ENCODE data around the gene SERGEF. TPM values are rescaled to one million over a fixed set of nuclear protein-coding genes. Genes with fewer than 3 reads are reported as not detected.

SERGEF gene
- polyA plus RNA-seq, 1 of the 3 experiments (the other 2 are of a cell fraction): 23.1 TPM

DNA sequence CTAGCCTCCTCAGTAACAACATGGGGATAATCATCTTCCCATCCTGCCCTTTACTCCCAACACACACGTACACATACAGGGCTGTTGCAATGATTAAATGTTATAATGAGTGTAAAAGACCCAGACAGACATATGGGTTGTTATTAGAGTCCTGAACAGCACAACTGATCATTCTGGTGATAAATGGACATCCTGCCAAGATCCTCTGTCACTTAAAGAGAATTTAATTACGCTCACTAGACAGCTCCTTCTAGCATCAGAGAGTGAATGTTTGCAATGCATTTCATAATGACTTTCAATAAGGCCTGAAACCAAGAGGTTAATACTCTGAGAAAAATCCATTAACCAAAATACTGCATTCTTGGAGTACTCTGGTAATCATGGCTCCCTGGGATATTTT is 162.5 kb downstream of the SERGEF start:
- H2AFZ ChIP-seq (ENCODE audit: low read depth): no peak overlapping the region
- H3K36me3 ChIP-seq (replicated peaks in 1 of 2; ENCODE audit: control insufficient read depth in 1 of 2, insufficient read depth in 2 of 2, low read length in 1 of 2): no peaks in the 10 kb centered on the region
- H3F3A ChIP-seq (replicated peaks; ENCODE audit: insufficient read depth): peaks cover 4% of the 10 kb centered on the region
- peak overlapping the region in 1 of 2 experiments; percentile 51; a peak in 2 of 4 replicates for H3K27ac ChIP-seq (ENCODE audit: low read depth in 2 of 2, low read length in 1 of 2)
- TF ChIP-seq GATA2 (CRISPR knock-in tag; IDR thresholded peaks at IDR 0.05) (peak; percentile 47; the same call in 1 of the 2 replicates), MXI1 (IDR thresholded peaks at IDR 0.05; ENCODE audit: low read depth, low read length) (no peak), RAD21 (IDR thresholded peaks at IDR 0.05; ENCODE audit: low read length) (no peak)
- no peak overlapping the region for H3K4me3 ChIP-seq (ENCODE audit: low read depth in 2 of 2, low read length in 1 of 2)
- H3K4me1 ChIP-seq (ENCODE audit: control insufficient read depth in 1 of 2, insufficient read depth in 2 of 2, low read depth in 1 of 2, low read length in 1 of 2): peaks cover 5 to 23% of the 10 kb centered on the region in 2 experiments; a peak in 3 of 4 replicates
- POLR2A ChIA-PET: no interaction called here
- H4K20me1 ChIP-seq (ENCODE audit: insufficient read depth): no peaks in the 10 kb centered on the region
- H3K9ac ChIP-seq: no peak overlapping the region
- H3K79me2 ChIP-seq (ENCODE audit: insufficient read depth): no peaks in the 10 kb centered on the region
- WGBS (ENCODE audit: low lambda C conversion rate): 89% methylated on average over 2 of the region's 2 CpGs
- H3K9me2 ChIP-seq: no peaks in the 10 kb centered on the region
- peak; percentile 24 for DNase-seq
- CTCF ChIA-PET: interaction anchor here (0.7 to 6.2 kb wide), 11 partner anchors 9 to 234 kb away, joined by 3 to 50 read pairs (median 4); partner anchors contain the start of gene KCNC1
- no peak overlapping the region for H3K4me2 ChIP-seq
- no peaks in the 10 kb centered on the region for H3K9me3 ChIP-seq
- no peaks in the 10 kb centered on the region for H3K27me3 ChIP-seq (ENCODE audit: insufficient read depth)

DNA sequence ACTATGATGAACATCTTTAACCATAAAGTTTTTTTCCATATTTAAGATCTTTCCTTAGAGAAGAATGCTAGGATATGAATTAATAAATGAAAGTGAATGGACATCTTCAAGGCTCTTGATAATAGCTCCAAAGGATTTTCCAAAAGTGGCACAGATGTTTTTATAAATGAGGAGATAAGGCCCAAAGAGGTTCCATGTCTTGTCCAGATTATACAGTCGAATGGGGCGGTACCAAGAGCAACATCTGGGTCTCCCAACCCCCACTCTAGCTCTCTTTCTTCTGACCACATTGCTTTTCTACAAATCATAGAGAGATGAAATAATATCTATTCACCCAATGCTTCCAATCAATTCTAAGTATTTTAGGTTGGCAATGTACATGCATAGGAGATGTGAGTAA is 164.1 kb downstream of the SERGEF start:
- no peaks in the 10 kb centered on the region for H3K79me2 ChIP-seq (ENCODE audit: insufficient read depth)
- no peaks in the 10 kb centered on the region for H3K9me2 ChIP-seq
- TF ChIP-seq RAD21 (IDR thresholded peaks at IDR 0.05; ENCODE audit: low read length) (no peak), TCF12 (IDR thresholded peaks at IDR 0.05) (no peak), ELF1 (IDR thresholded peaks at IDR 0.05) (no peak), RXRA (IDR thresholded peaks at IDR 0.05; ENCODE audit: borderline replicate concordance, low read depth) (no peak), FOSL2 (IDR thresholded peaks at IDR 0.05; ENCODE audit: borderline replicate concordance, low read depth) (no peak), NRF1 (IDR thresholded peaks at IDR 0.05; ENCODE audit: low read depth, low read length) (no peak), MEF2A (IDR thresholded peaks at IDR 0.05; ENCODE audit: borderline replicate concordance, low read depth) (no peak), JUND (IDR thresholded peaks at IDR 0.05) (no peak), CHD2 (IDR thresholded peaks at IDR 0.05; ENCODE audit: low read length, partially characterized antibody) (no peak), FOXM1 (IDR thresholded peaks at IDR 0.05; ENCODE audit: low read depth) (no peak), YY1 (IDR thresholded peaks at IDR 0.05; ENCODE audit: low read depth) (no peak)
- TF ChIP-seq, protein P1, sequence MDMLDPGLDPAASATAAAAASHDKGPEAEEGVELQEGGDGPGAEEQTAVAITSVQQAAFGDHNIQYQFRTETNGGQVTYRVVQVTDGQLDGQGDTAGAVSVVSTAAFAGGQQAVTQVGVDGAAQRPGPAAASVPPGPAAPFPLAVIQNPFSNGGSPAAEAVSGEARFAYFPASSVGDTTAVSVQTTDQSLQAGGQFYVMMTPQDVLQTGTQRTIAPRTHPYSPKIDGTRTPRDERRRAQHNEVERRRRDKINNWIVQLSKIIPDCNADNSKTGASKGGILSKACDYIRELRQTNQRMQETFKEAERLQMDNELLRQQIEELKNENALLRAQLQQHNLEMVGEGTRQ (IDR thresholded peaks at IDR 0.05; ENCODE audit: borderline replicate concordance, low read depth, low read length): no peak
- TF ChIP-seq, protein P2, sequence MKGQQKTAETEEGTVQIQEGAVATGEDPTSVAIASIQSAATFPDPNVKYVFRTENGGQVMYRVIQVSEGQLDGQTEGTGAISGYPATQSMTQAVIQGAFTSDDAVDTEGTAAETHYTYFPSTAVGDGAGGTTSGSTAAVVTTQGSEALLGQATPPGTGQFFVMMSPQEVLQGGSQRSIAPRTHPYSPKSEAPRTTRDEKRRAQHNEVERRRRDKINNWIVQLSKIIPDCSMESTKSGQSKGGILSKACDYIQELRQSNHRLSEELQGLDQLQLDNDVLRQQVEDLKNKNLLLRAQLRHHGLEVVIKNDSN (IDR thresholded peaks at IDR 0.05; ENCODE audit: borderline replicate concordance, low read depth): no peak
- TF ChIP-seq, protein P3, sequence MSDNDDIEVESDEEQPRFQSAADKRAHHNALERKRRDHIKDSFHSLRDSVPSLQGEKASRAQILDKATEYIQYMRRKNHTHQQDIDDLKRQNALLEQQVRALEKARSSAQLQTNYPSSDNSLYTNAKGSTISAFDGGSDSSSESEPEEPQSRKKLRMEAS (IDR thresholded peaks at IDR 0.05; ENCODE audit: low read depth): no peak
- TF ChIP-seq, protein P4, sequence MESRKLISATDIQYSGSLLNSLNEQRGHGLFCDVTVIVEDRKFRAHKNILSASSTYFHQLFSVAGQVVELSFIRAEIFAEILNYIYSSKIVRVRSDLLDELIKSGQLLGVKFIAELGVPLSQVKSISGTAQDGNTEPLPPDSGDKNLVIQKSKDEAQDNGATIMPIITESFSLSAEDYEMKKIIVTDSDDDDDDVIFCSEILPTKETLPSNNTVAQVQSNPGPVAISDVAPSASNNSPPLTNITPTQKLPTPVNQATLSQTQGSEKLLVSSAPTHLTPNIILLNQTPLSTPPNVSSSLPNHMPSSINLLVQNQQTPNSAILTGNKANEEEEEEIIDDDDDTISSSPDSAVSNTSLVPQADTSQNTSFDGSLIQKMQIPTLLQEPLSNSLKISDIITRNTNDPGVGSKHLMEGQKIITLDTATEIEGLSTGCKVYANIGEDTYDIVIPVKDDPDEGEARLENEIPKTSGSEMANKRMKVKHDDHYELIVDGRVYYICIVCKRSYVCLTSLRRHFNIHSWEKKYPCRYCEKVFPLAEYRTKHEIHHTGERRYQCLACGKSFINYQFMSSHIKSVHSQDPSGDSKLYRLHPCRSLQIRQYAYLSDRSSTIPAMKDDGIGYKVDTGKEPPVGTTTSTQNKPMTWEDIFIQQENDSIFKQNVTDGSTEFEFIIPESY (IDR thresholded peaks at IDR 0.05; ENCODE audit: borderline replicate concordance, low read depth): no peak
- no peak overlapping the region for H3K4me2 ChIP-seq
- H3K36me3 ChIP-seq (replicated peaks in 1 of 2; ENCODE audit: control insufficient read depth in 1 of 2, insufficient read depth in 2 of 2, low read length in 1 of 2): no peaks in the 10 kb centered on the region
- WGBS (ENCODE audit: low lambda C conversion rate): 95% methylated on average over 2 of the region's 2 CpGs
- H2AFZ ChIP-seq (ENCODE audit: low read depth): no peak overlapping the region
- no peaks in the 10 kb centered on the region for H4K20me1 ChIP-seq (ENCODE audit: insufficient read depth)
- H3K4me1 ChIP-seq (ENCODE audit: control insufficient read depth in 1 of 2, insufficient read depth in 2 of 2, low read depth in 1 of 2, low read length in 1 of 2): peaks cover 7 to 23% of the 10 kb centered on the region in 2 experiments; a peak in 3 of 4 replicates
- no peak overlapping the region for H3K27ac ChIP-seq (ENCODE audit: low read depth in 2 of 2, low read length in 1 of 2)
- no peak overlapping the region for H3K4me3 ChIP-seq (ENCODE audit: low read depth in 2 of 2, low read length in 1 of 2)
- H3F3A ChIP-seq (replicated peaks; ENCODE audit: insufficient read depth): peaks cover 4% of the 10 kb centered on the region
- DNase-seq: no peak
- ChIA-PET POLR2A (no interaction called here), CTCF (interaction anchor here (0.8 to 6.2 kb wide), 9 partner anchors 14 to 250 kb away, joined by 3 to 50 read pairs (median 3); partner anchors contain the start of genes KCNC1 and SERGEF)
- H3K9ac ChIP-seq: no peak overlapping the region
- no peaks in the 10 kb centered on the region for H3K9me3 ChIP-seq
- no peaks in the 10 kb centered on the region for H3K27me3 ChIP-seq (ENCODE audit: insufficient read depth)

All from SK-N-SH (cell line).